ENCODE data around the gene PLPPR1. TPM values are rescaled to one million over a fixed set of nuclear protein-coding genes. Genes with fewer than 3 reads are reported as not detected.

Gene PLPPR1
- total RNA-seq, 6 experiments from 2014 or later: 1.4 to 5.4 (median 1.8) TPM

GRCh38 chr9:101201630-101202029 is 173.1 kb downstream of the PLPPR1 start:
- WGBS (ENCODE audit: insufficient coverage, low coverage, low lambda C conversion rate, missing lambda C conversion rate): 0% methylated on average over 2 of the region's 2 CpGs
- H3K27me3 ChIP-seq: no peaks in the 10 kb centered on the region
- no peaks in the 10 kb centered on the region for H3K36me3 ChIP-seq
- peaks cover 0 to 8% (median 4%) of the 10 kb centered on the region in 4 donors for H3K4me1 ChIP-seq
- no peak overlapping the region for H3K4me3 ChIP-seq
- peak in 1 of 3 donors; percentile 67 for DNase-seq
- intact Hi-C loops (cut with DNase I): no loop called here
- H3K27ac ChIP-seq: peak overlapping the region; percentile 31 to 92 (median 80)
- H3K9me3 ChIP-seq: no peaks in the 10 kb centered on the region
- ATAC-seq: peak; percentile 96 to 98 (median 97)
- TF ChIP-seq CTCF (IDR thresholded peaks at IDR 0.05) (no peak), POLR2A (IDR thresholded peaks at IDR 0.05) (no peak)

- no peak for ATAC-seq
- H3K4me3 ChIP-seq: no peak overlapping the region
- WGBS (ENCODE audit: insufficient coverage, low coverage, low lambda C conversion rate, missing lambda C conversion rate): 65% methylated on average over 4 of the region's 4 CpGs
- H3K9me3 ChIP-seq: no peaks in the 10 kb centered on the region
- intact Hi-C loops (cut with DNase I): no loop called here
- H3K27me3 ChIP-seq: no peaks in the 10 kb centered on the region
- DNase-seq: no peak
- H3K4me1 ChIP-seq: no peaks in the 10 kb centered on the region
- H3K27ac ChIP-seq: no peak overlapping the region
- no peaks in the 10 kb centered on the region for H3K36me3 ChIP-seq
- TF ChIP-seq CTCF (IDR thresholded peaks at IDR 0.05) (no peak), POLR2A (IDR thresholded peaks at IDR 0.05) (no peak)
Observed at GRCh38 chr9:101209670-101210069, 181.1 kb downstream of the PLPPR1 start.

- no peak for DNase-seq
- H3K27me3 ChIP-seq: no peaks in the 10 kb centered on the region
- no peaks in the 10 kb centered on the region for H3K9me3 ChIP-seq
- WGBS (ENCODE audit: insufficient coverage, low coverage, low lambda C conversion rate, missing lambda C conversion rate): 60% methylated on average over 2 of the region's 2 CpGs
- intact Hi-C loops (cut with DNase I): no loop called here
- no peaks in the 10 kb centered on the region for H3K4me1 ChIP-seq
- no peak for TF ChIP-seq POLR2A (IDR thresholded peaks at IDR 0.05)
- TF ChIP-seq CTCF (IDR thresholded peaks at IDR 0.05): no peak
- no peak overlapping the region for H3K4me3 ChIP-seq
- no peak overlapping the region for H3K27ac ChIP-seq
- H3K36me3 ChIP-seq: no peaks in the 10 kb centered on the region
- ATAC-seq: no peak
Observed at GRCh38 chr9:101212661-101213060, 184.1 kb downstream of the PLPPR1 start.

GRCh38 chr9:101219030-101219429 is 190.5 kb downstream of the PLPPR1 start:
- Histone ChIP-seq H3K9me3 (no peaks in the 10 kb centered on the region), H3K27me3 (no peaks in the 10 kb centered on the region), H3K36me3 (no peaks in the 10 kb centered on the region), H3K4me3 (no peak overlapping the region), H3K4me1 (no peaks in the 10 kb centered on the region), H3K27ac (no peak overlapping the region)
- intact Hi-C loops (cut with DNase I): no loop called here
- ATAC-seq (no peak), DNase-seq (no peak)
- WGBS (ENCODE audit: insufficient coverage, low coverage, low lambda C conversion rate, missing lambda C conversion rate): 86% methylated on average over 7 of the region's 7 CpGs
- TF ChIP-seq CTCF (IDR thresholded peaks at IDR 0.05) (no peak), POLR2A (IDR thresholded peaks at IDR 0.05) (no peak)

GRCh38 chr9:101220341-101220740 is 191.8 kb downstream of the PLPPR1 start:
- H3K9me3 ChIP-seq: no peaks in the 10 kb centered on the region
- H3K27me3 ChIP-seq: no peaks in the 10 kb centered on the region
- H3K4me3 ChIP-seq: no peak overlapping the region
- TF ChIP-seq POLR2A (IDR thresholded peaks at IDR 0.05) (no peak), CTCF (IDR thresholded peaks at IDR 0.05) (no peak)
- H3K27ac ChIP-seq: no peak overlapping the region
- intact Hi-C loops (cut with DNase I): no loop called here
- H3K4me1 ChIP-seq: no peaks in the 10 kb centered on the region
- DNase-seq (no peak), ATAC-seq (no peak)
- no peaks in the 10 kb centered on the region for H3K36me3 ChIP-seq
